H1 (cell line): Measurements from ENCODE around the gene RHBDD1. TPM values are rescaled to one million over a fixed set of nuclear protein-coding genes. Genes with fewer than 3 reads are reported as not detected.
A peak's percentile ranks its signal among the peaks of the same experiment; 100 is the strongest.

Source experiments
- CHD1 ChIP-seq: IDR thresholded peaks from 2 replicates; pipeline ENCODE4 v1.6.1; 2012; ENCODE audit warnings: low read depth, low read length, improper control_type of control experiment
- CHD2 ChIP-seq: IDR thresholded peaks from 2 replicates; pipeline ENCODE4 v1.6.1; 2012; ENCODE audit warnings: low read length, improper control_type of control experiment
- CHD7 ChIP-seq: fragments of 300-600 bp; sonication (generic); IDR thresholded peaks from 2 replicates; pipeline ENCODE4 v1.7.1; 2012; ENCODE audit warnings: low read length, moderate library complexity, mild to moderate bottlenecking, inconsistent platforms; ENCODE audit not compliant: insufficient replicate concordance
- HDAC6 ChIP-seq: IDR thresholded peaks from one replicate; pipeline ENCODE4 v1.7.1; 2012; ENCODE audit warnings: low read depth, mild to moderate bottlenecking, inconsistent platforms, low read length, moderate library complexity
- MAFK ChIP-seq: IDR thresholded peaks from 2 replicates; pipeline ENCODE4 v1.6.1; 2012; ENCODE audit warnings: low read depth, mild to moderate bottlenecking, improper control_type of control experiment, low read length
- POU5F1 ChIP-seq: IDR thresholded peaks from 2 replicates; pipeline ENCODE4 v1.6.1; 2011; ENCODE audit warnings: low read depth, mild to moderate bottlenecking, low read length, moderate library complexity
- RBBP5 ChIP-seq: IDR thresholded peaks from 2 replicates; pipeline ENCODE4 v1.7.1; 2012; ENCODE audit warnings: low read depth, mild to moderate bottlenecking, inconsistent platforms, low read length, moderate library complexity, borderline replicate concordance
- RXRA ChIP-seq: IDR thresholded peaks from 2 replicates; pipeline ENCODE4 v1.6.1; 2011; ENCODE audit warnings: low read depth, mild to moderate bottlenecking, low read length, moderate library complexity; ENCODE audit not compliant: insufficient read depth
- SP2 ChIP-seq: IDR thresholded peaks from 2 replicates; pipeline ENCODE4 v1.6.1; 2012; ENCODE audit warnings: mild to moderate bottlenecking, low read length, inconsistent platforms
- TAF7 ChIP-seq: optimal IDR thresholded peaks from 2 replicates; pipeline ENCODE3; 2011; ENCODE audit warnings: low read depth, mild to moderate bottlenecking, inconsistent platforms, low read length, moderate library complexity, borderline replicate concordance
- TEAD4 ChIP-seq: IDR thresholded peaks from 2 replicates; pipeline ENCODE4 v1.6.1; 2012; ENCODE audit warnings: low read depth, low read length, inconsistent platforms, mixed read lengths
- polyA plus RNA-seq, 7 experiments: library from polyadenylated mRNA; depleted of rRNA in 3 of 7; stranded (reverse) in 5 of 7; unstranded in 2 of 7; fragments of >200 nt in 5 of 7; fragments of 200-250 nt in 2 of 7; gene quantifications; 1 replicate in 5 of 7; 2 replicates in 1 of 7; 4 replicates in 1 of 7; pipeline versions ENCODE4 v1.2.1 to v1.2.3, GENCODE V29; 2011 to 2013; ENCODE audit warnings: missing spikeins in 2 of 7, mixed read lengths in 2 of 7
- total RNA-seq: library from RNA; stranded (reverse); fragmentation: NEBNext Ultra II Directional; extraction: Animal tissue kit (Norgen Biotek cat#: 25700); gene quantifications from 2 replicates; pipeline ENCODE4 v1.2.1, GENCODE V29; 2021

The RHBDD1 gene
- total and polyA plus RNA-seq, 2 of the 8 experiments (the other 6 are each of a cell fraction or from before 2014, with no cell fraction given), result 10.5 to 23.1 TPM

DNA sequence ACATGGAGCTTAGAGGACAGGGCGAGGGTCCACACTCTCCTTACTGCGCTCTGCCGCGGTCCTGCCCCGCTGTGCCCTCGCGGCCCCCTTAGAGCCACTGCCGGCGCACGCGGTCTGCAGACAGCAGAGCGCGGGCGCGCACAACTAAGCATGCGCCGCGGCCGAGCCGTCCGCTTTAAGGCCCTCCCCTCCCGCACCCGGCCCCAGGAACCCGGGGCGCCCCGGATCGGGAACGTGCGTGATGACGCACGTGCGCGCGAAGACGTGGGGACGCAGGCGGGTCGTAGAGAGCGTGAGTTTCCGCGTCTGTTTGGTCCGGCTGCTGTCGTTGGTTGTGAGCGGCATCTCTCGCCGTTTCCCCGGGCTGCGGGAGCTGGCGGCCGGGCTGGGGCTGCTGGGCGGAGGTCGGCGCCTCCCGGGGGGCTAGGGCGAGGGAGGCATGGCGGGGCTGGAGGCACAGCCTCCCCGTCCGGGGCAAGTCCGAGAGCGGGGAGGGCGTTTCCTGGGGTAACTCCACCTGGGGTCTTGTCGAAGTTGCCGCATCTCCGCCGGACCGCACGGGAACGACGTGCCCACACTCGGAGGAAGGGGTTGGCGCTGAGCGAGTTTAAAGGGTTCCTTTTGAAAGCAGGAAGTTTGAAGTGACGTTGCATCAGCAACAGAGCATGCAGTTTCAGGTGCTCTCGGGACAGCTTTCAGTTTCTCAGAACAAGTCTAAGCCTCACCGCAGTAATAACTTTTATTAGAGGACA lies at the start of gene RHBDD1 (continued):
- TF ChIP-seq CHD7, result no peak
- peak; percentile 90 for TF ChIP-seq RBBP5
- peak; percentile 85 for TF ChIP-seq TAF7
- no peak for TF ChIP-seq CHD1
- TF ChIP-seq RXRA, result no peak
- no peak for TF ChIP-seq TEAD4
- no peak for TF ChIP-seq SP2
- TF ChIP-seq POU5F1, result no peak
- no peak for TF ChIP-seq HDAC6
- TF ChIP-seq MAFK, result no peak
- no peak for TF ChIP-seq CHD2
